Measurements from ENCODE around the gene FKBP4. TPM values are rescaled to one million over a fixed set of nuclear protein-coding genes. Genes with fewer than 3 reads are reported as not detected.

Gene FKBP4
- 66.4 and 81.6 TPM in 2 replicates for total RNA-seq

DNA sequence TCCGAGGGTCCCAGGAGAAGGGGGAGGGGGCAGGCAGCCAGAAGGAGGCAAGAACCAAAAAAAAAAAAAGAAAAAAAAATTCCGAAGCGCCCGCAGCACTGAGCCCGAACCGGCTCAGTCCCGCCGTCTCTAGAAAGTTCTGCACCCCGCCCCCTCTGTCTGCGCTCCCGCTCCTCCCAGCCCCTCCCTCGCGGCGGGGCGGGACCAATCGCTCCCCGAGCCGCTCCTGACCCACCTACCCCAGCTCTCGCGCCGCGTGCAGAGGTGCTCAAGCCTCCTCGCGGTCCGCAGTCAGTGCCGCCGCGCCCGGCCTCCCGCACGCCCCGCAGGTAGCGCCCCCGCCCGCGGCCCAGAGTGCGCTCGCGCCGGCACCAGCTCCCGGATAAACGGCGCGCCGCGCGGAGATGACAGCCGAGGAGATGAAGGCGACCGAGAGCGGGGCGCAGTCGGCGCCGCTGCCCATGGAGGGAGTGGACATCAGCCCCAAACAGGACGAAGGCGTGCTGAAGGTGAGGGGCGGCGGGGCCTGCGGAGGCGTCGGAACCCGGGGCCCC, at the start of gene FKBP4:
FKBP4 (plus strand) TSS at position 235 of the 554 bp plus-strand sequence; CDS start at position 405, 170 bp downstream.
- H3K4me3 ChIP-seq (ENCODE audit: low read depth, low read length): peak within 1 kb of the TSS; percentile 78
- H3K27me3 ChIP-seq (ENCODE audit: control insufficient read depth, insufficient read depth, low read length): no peaks in the 10 kb centered on the region
- peaks cover 23% of the 10 kb centered on the region for H3K36me3 ChIP-seq (ENCODE audit: control insufficient read depth, insufficient read depth, low read length)
- TF ChIP-seq, protein P1, sequence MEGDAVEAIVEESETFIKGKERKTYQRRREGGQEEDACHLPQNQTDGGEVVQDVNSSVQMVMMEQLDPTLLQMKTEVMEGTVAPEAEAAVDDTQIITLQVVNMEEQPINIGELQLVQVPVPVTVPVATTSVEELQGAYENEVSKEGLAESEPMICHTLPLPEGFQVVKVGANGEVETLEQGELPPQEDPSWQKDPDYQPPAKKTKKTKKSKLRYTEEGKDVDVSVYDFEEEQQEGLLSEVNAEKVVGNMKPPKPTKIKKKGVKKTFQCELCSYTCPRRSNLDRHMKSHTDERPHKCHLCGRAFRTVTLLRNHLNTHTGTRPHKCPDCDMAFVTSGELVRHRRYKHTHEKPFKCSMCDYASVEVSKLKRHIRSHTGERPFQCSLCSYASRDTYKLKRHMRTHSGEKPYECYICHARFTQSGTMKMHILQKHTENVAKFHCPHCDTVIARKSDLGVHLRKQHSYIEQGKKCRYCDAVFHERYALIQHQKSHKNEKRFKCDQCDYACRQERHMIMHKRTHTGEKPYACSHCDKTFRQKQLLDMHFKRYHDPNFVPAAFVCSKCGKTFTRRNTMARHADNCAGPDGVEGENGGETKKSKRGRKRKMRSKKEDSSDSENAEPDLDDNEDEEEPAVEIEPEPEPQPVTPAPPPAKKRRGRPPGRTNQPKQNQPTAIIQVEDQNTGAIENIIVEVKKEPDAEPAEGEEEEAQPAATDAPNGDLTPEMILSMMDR (IDR thresholded peaks at IDR 0.05; ENCODE audit: insufficient read depth, low read length, severe bottlenecking): no peak
- FAIRE-seq (no peak), DNase-seq (ENCODE audit: low read depth) (peak; percentile 73)

- FAIRE-seq (no peak), DNase-seq (ENCODE audit: low read depth) (no peak)
- no peaks in the 10 kb centered on the region for H3K27me3 ChIP-seq (ENCODE audit: control insufficient read depth, insufficient read depth, low read length)
- TF ChIP-seq, protein P1 (IDR thresholded peaks at IDR 0.05; ENCODE audit: insufficient read depth, low read length, severe bottlenecking): no peak
- no peak overlapping the region for H3K4me3 ChIP-seq (ENCODE audit: low read depth, low read length)
- no peaks in the 10 kb centered on the region for H3K36me3 ChIP-seq (ENCODE audit: control insufficient read depth, insufficient read depth, low read length)
Observed at GRCh38 chr12:2745655-2746054, 49.1 kb upstream of the FKBP4 start.

DNA sequence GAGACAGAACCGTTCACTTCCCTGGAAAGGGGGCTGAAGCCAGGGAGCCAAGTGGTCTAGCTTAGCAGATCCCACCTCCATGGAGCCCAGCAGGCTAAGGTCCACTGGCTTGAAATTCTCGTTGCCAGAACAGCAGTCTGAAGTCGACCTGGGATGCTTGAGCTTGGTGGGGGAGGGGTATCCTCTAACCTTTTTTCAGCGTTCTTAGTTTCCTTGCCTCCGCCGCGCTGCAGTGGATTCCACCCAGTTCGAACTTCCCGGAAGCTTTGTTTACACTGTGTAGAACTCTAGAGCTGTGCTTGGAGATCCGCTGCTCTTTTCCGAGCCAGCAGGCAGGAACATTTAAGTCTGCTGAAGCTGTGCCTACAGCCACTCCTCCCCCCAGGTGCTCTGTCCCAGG, 45.2 kb upstream of the FKBP4 start:
- no peak for DNase-seq (ENCODE audit: low read depth)
- FAIRE-seq: no peak
- Histone ChIP-seq H3K27me3 (ENCODE audit: control insufficient read depth, insufficient read depth, low read length) (peaks cover 1% of the 10 kb centered on the region), H3K4me3 (ENCODE audit: low read depth, low read length) (no peak overlapping the region), H3K36me3 (ENCODE audit: control insufficient read depth, insufficient read depth, low read length) (no peaks in the 10 kb centered on the region)
- TF ChIP-seq, protein P1 (IDR thresholded peaks at IDR 0.05; ENCODE audit: insufficient read depth, low read length, severe bottlenecking): no peak

- no peak for DNase-seq (ENCODE audit: low read depth)
- H3K4me3 ChIP-seq (ENCODE audit: low read depth, low read length): no peak overlapping the region
- TF ChIP-seq, protein P1 (IDR thresholded peaks at IDR 0.05; ENCODE audit: insufficient read depth, low read length, severe bottlenecking): no peak
- no peaks in the 10 kb centered on the region for H3K36me3 ChIP-seq (ENCODE audit: control insufficient read depth, insufficient read depth, low read length)
- peaks cover 1% of the 10 kb centered on the region for H3K27me3 ChIP-seq (ENCODE audit: control insufficient read depth, insufficient read depth, low read length)
- no peak for FAIRE-seq
Observed at GRCh38 chr12:2750185-2750584, 44.6 kb upstream of the FKBP4 start.

- H3K27me3 ChIP-seq (ENCODE audit: control insufficient read depth, insufficient read depth, low read length): peaks cover 1% of the 10 kb centered on the region
- H3K4me3 ChIP-seq (ENCODE audit: low read depth, low read length): no peak overlapping the region
- FAIRE-seq (no peak), DNase-seq (ENCODE audit: low read depth) (no peak)
- TF ChIP-seq, protein P1 (IDR thresholded peaks at IDR 0.05; ENCODE audit: insufficient read depth, low read length, severe bottlenecking): no peak
- H3K36me3 ChIP-seq (ENCODE audit: control insufficient read depth, insufficient read depth, low read length): no peaks in the 10 kb centered on the region
Observed at GRCh38 chr12:2751230-2751629, 43.5 kb upstream of the FKBP4 start.

DNA sequence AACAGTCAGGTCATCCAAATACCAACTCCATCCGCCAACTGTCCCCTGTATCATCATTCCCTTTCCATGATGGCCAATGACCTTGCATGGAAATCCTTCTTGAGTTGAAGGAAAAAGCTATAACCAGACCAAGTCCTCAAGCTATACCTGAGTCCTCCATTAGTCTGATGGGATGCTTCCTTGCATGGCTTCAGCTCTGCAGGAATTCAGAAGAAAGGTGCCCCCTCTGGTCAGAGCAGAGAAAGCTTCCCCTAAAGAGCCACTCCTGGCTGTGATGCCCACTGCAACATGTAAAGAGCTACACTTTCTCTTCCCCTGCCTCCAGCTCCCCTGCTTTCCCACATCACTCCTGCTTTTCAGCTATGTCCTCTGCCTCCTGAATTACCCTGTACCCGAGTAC, 43.1 kb upstream of the FKBP4 start:
- DNase-seq (ENCODE audit: low read depth) (no peak), FAIRE-seq (no peak)
- TF ChIP-seq, protein P1 (IDR thresholded peaks at IDR 0.05; ENCODE audit: insufficient read depth, low read length, severe bottlenecking): no peak
- Histone ChIP-seq H3K4me3 (ENCODE audit: low read depth, low read length) (no peak overlapping the region), H3K36me3 (ENCODE audit: control insufficient read depth, insufficient read depth, low read length) (no peaks in the 10 kb centered on the region), H3K27me3 (ENCODE audit: control insufficient read depth, insufficient read depth, low read length) (peaks cover 1% of the 10 kb centered on the region)

Measured in bronchial epithelial cell (primary cell).